Measurements from ENCODE around the gene DDRGK1.

Gene DDRGK1

DNA sequence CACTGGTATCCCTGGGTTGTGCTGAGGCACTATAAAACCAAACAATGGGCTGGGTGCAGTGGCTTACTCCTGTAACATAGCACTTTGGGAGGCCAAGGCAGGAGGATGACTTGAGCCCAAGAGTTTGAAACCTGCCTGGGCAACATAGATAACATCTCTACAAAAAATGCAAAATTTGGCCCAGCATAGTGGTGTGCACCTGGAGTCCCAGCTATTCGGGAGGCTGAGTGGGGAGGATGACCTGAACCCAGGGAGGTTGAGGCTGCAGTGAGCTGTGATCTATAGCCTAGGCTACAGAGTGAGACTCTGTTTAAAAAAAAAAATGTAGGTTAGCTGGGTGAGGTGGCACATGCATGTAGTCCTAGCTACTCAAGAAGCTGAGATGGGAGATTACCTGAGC lies 42.2 kb upstream of the DDRGK1 start:
- no peak for DNase-seq (ENCODE audit: low read depth)
- TF ChIP-seq, protein P1, sequence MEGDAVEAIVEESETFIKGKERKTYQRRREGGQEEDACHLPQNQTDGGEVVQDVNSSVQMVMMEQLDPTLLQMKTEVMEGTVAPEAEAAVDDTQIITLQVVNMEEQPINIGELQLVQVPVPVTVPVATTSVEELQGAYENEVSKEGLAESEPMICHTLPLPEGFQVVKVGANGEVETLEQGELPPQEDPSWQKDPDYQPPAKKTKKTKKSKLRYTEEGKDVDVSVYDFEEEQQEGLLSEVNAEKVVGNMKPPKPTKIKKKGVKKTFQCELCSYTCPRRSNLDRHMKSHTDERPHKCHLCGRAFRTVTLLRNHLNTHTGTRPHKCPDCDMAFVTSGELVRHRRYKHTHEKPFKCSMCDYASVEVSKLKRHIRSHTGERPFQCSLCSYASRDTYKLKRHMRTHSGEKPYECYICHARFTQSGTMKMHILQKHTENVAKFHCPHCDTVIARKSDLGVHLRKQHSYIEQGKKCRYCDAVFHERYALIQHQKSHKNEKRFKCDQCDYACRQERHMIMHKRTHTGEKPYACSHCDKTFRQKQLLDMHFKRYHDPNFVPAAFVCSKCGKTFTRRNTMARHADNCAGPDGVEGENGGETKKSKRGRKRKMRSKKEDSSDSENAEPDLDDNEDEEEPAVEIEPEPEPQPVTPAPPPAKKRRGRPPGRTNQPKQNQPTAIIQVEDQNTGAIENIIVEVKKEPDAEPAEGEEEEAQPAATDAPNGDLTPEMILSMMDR (IDR thresholded peaks at IDR 0.05; ENCODE audit: low read depth, low read length, missing control alignments): no peak
- H3K4me3 ChIP-seq (ENCODE audit: low read depth, low read length): no peak overlapping the region
- in situ Hi-C loops (cut with HindIII; ENCODE audit: low sequenced_read_pairs): no loop called here

- no peak for DNase-seq (ENCODE audit: low read depth)
- in situ Hi-C loops (cut with HindIII; ENCODE audit: low sequenced_read_pairs): no loop called here
- no peak overlapping the region for H3K4me3 ChIP-seq (ENCODE audit: low read depth, low read length)
- TF ChIP-seq, protein P1 (IDR thresholded peaks at IDR 0.05; ENCODE audit: low read depth, low read length, missing control alignments): no peak
These were observed 41.2 kb upstream of the DDRGK1 start for GRCh38 chr20:3245711-3246110.

- DNase-seq (ENCODE audit: low read depth): no peak
- no peak overlapping the region for H3K4me3 ChIP-seq (ENCODE audit: low read depth, low read length)
- in situ Hi-C loops (cut with HindIII; ENCODE audit: low sequenced_read_pairs): no loop called here
- TF ChIP-seq, protein P1 (IDR thresholded peaks at IDR 0.05; ENCODE audit: low read depth, low read length, missing control alignments): no peak
These were observed 40.7 kb upstream of the DDRGK1 start for GRCh38 chr20:3245156-3245555.

GRCh38 chr20:3244613-3245012 lies 40.1 kb upstream of the DDRGK1 start:
- H3K4me3 ChIP-seq (ENCODE audit: low read depth, low read length): no peak overlapping the region
- TF ChIP-seq, protein P1 (IDR thresholded peaks at IDR 0.05; ENCODE audit: low read depth, low read length, missing control alignments): no peak
- DNase-seq (ENCODE audit: low read depth): no peak
- in situ Hi-C loops (cut with HindIII; ENCODE audit: low sequenced_read_pairs): no loop called here

DNA sequence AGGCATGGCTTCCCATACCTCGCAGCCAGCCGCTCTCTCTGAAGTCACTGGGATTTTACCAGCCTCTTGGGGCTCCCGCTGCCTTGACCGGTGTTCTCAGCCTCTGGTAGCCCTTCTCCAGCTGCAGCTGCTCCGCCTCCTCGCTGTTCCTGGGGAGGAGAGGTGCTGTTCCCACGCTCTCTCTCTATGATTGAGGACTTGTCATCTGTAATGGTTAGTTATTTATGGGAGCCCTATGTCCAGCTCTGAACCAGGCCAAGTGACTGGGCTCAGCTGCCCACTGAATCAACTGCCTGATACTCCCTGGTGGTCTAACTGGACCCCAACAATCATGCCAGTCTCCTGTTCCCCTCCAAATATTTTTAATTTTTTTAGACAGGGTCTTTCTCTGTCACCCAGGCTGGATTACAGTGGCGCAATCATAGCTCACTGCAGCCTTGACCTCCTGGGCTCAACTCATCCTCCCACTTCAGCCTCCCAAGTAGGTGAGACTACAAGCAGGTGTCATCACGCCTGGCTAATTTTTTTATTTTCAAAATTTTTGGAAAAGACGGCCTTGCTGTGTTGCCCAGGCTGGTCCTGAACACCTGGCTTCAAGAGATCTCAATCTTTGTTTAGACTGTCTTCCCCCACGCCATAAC lies 39.4 kb upstream of the DDRGK1 start:
- DNase-seq (ENCODE audit: low read depth): no peak

GRCh38 chr20:3242172-3242692 lies 37.8 kb upstream of the DDRGK1 start:
- no peak overlapping the region for H3K4me3 ChIP-seq (ENCODE audit: low read depth, low read length)
- DNase-seq (ENCODE audit: low read depth): no peak
- in situ Hi-C loops (cut with HindIII; ENCODE audit: low sequenced_read_pairs): no loop called here
- TF ChIP-seq, protein P1 (IDR thresholded peaks at IDR 0.05; ENCODE audit: low read depth, low read length, missing control alignments): no peak

More for the DNA sequence above, 39.4 kb upstream of the DDRGK1 start:
- H3K4me3 ChIP-seq (ENCODE audit: low read depth, low read length): no peak overlapping the region
- in situ Hi-C loops (cut with HindIII; ENCODE audit: low sequenced_read_pairs): no loop called here
- TF ChIP-seq, protein P1 (IDR thresholded peaks at IDR 0.05; ENCODE audit: low read depth, low read length, missing control alignments): no peak

Measured in astrocyte of the cerebellum (primary cell).